ENCODE data around the gene ZNF528. TPM values are rescaled to one million over a fixed set of nuclear protein-coding genes. Genes with fewer than 3 reads are reported as not detected.

Gene ZNF528
- 10 to 100 TPM in 1 of 2 donors, 1 to 10 TPM in 1; 9.5 to 13.6 TPM for total RNA-seq
- long read RNA-seq, partial matches to known transcripts: 0 of 1 reads
- long read RNA-seq, other reads (novel, unspliced or antisense): 1 of 1 reads

DNA sequence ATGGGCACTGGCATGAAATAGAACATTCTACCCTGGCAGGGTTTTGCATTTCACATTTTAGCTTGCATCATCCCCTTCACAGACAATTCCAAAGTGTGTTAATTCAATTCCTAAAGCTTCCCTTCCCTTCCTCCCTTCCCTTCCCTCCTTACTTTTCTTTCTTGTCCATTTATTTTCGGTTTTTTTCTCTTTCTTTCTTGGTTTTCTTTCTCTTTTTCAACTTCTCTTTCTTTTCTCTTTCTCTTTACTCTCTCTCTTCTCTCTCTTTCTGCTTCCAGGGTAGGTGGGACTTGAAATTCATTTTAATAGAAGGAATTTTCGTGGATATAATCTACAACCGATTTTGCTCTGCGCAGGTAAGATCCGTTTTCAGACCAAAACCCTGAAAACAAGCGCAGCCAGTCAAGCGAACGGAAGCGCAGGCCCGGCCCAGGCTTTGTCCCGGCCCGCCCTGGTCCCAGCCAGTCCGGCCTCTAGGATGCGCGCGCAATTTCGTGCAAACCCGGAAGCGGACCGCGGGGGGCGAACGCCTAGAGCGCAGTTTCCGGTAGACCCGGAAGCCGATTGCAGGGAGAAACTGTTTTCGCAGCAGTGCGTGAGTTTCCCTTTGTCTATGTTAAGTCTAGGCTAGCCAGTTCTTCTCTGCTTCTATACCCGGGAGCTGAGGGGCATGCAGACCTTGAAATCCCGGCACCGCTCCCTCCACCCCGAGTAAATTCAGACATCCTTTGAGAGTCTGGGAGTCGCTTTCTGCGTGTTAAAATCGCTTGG, at the start of gene ZNF528:
ZNF528 (plus strand) TSS at position 540 of the 771 bp plus-strand sequence. CDS start 4,165 bp downstream, outside the sequence.
- ATAC-seq (peak; percentile 100), DNase-seq (peak; percentile 94 to 97)
- intact Hi-C loops (cut with DNase I, micrococcal nuclease): no loop called here

DNA sequence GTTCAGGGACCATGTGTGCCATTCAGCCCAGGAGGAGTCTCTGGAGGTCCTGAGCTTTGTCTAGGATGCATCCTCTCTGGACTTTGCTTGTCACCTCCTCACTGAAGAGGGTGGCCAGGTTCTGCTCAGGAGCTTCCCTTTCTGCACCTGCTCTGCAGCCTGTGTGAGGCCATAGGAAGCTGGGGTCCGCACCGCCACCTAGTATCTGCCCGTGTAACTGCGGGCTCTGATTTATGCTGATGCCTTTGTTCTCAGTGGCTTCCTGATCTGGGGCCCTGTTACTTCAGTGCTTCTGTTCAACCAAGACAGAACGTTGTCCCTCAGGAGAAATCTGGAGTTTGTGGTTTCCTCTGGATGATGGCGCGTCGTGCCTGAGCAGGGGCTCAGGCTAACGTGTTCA, 46.1 kb upstream of the ZNF528 start:
- DNase-seq: no peak
- ATAC-seq: no peak
- intact Hi-C loops (cut with DNase I, micrococcal nuclease): no loop called here

DNA sequence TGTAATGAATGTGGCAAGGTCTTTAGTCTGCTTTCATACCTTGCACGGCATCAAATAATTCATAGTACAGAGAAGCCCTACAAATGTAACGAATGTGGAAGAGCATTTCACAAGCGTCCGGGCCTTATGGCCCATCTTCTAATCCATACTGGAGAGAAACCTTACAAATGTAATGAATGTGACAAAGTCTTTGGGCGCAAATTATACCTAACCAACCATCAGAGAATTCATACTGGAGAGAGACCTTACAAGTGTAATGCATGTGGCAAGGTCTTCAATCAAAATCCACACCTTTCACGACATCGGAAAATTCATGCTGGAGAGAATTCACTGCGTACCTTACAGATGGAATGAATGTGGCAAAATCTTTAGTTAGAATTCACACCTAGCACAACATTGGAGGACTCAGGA, 31.2 kb upstream of the ZNF528 start:
- DNase-seq (no peak), ATAC-seq (no peak)
- intact Hi-C loops (cut with DNase I, micrococcal nuclease): no loop called here

DNA sequence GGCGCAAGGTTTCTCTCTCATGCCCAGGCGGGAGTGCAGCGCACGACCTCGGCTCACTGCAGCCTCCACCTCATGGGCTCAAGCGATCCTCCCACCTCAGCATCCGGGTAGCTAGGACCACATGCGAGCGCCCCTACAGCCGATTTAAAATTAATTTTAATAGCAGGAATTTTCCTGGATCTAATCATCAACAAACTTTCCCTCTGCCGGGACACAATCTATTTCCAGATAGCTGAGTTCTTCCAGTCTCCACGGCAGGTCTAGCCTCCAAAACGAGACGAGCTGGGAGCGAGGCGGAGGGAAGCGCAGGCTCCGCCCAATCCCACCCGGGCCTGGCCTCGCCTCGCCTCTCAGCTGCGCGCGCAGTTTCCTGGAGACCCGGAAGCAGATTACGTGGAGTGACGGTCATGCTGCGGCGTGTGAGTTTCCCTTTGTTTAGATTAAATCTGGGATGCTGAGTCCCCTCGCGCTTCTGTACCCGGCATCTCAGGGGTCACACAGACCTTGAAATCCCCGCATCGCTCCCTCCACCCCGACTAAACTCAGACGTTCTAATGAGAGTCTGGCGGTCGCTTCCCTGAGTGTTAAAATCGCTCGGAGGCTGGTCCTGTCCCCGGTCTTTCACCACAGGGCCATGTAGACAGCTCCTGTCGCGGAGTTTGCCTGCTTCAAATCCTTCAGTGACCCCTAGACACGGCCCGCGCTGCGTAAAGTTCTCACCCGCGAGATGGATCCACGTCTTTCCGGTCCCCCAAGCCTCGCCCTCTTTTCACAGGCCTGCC, 27.9 kb upstream of the ZNF528 start, which contains the start of gene ZNF880:
ZNF880 (plus strand) TSS at position 365 of the 782 bp plus-strand sequence; CDS start at position 408, 43 bp downstream.
- peak; percentile 87 to 93 for DNase-seq
- peak; percentile 100 for ATAC-seq
- intact Hi-C loops (cut with DNase I, micrococcal nuclease): no loop called here

DNA sequence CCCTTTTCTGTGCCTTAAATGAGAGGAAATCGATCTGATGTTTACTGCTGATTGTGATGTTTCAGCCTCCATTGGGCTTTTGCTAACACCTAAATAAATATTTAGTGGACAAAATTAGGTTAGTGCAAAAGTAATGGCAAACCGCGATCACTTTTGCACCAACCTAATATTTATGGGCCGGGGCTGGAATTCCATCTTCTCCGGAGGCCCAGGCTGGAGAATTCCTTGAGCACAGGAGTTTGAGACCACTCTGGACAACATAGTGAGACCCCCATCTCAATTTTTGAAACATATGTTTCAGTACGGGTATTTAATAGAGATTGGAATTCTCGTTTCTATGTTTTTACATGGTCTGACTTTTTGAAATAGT, 27.3 kb upstream of the ZNF528 start:
- DNase-seq (no peak), ATAC-seq (no peak)
- intact Hi-C loops (cut with DNase I, micrococcal nuclease): no loop called here

DNA sequence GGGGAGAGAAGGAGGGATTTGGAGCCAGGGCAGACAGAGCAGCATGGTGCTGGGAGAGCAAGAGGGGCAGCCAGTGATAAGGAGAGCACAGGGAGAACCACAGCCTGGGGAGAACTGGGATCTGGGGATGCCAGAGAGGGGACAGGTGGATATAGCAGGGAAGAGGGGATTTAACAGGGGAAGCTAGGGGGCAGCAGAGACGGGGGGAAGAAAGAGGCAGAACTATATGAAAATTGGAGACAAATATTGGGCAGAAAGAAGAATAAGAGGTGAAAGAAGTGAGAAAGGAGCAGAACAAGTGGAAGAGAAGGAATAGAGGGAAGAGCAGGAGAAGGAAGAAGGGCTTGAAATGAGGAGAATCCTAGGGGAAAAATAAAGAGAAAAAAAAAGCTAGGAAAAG, 6.5 kb upstream of the ZNF528 start:
- ATAC-seq (no peak), DNase-seq (no peak)
- intact Hi-C loops (cut with DNase I, micrococcal nuclease): no loop called here

DNA sequence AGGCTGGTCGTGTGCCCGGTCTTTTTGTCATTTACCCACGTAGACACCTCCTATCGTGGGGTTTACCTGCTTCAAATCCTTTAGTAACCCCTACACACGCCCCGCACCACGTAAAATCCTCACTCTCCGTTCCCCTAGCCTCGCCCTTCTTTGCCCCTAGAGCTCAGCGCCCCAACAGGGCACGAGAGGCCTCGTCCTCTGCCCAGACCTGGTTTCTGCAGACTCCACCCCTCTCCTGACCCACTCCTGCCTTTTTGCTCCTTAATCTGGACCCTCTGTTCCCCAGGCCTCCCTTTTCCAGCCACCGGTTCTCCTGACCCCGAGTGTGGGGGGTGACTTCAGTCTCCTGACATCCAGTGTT, 412 bp downstream of the ZNF528 start:
- DNase-seq (no peak), ATAC-seq (peak; percentile 42)
- intact Hi-C loops (cut with DNase I, micrococcal nuclease): no loop called here

DNA sequence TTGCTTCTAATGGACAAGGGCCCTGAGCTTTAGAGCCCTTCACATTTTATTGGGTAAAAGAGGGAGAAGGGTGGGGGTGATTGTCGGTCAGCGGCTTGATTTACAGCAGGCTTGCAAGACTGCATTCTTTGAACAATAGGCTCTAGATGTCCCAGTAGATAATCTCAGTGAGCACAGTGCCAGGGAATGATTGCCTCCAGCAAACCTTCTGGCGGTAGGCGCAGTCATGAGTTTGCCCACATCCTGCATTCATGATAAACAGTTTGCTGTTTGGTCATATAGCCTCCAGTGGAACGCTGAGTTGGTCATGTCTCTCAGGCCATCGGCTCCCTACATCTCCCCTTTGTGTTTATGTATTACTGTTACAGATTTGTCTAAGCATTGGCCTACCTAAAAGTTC, 12.6 kb downstream of the ZNF528 start:
- DNase-seq: no peak
- ATAC-seq: no peak
- intact Hi-C loops (cut with DNase I, micrococcal nuclease): no loop called here

DNA sequence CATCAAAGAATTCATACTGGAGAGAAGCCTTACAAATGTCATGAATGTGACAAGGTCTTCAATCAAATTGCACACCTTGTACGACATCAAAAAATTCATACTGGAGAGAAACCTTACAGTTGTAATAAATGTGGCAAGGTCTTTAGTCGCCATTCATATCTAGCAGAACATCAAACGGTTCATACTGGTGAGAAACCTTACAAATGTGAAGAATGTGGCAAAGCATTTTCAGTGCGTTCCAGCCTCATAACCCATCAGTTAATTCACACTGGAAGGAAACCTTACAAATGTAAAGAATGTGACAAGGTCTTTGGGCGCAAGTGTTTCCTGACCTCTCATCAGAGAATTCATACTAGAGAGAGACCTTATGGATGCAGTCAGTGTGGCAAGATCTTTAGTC, 18.1 kb downstream of the ZNF528 start:
- no peak for ATAC-seq
- intact Hi-C loops (cut with DNase I, micrococcal nuclease): no loop called here

DNA sequence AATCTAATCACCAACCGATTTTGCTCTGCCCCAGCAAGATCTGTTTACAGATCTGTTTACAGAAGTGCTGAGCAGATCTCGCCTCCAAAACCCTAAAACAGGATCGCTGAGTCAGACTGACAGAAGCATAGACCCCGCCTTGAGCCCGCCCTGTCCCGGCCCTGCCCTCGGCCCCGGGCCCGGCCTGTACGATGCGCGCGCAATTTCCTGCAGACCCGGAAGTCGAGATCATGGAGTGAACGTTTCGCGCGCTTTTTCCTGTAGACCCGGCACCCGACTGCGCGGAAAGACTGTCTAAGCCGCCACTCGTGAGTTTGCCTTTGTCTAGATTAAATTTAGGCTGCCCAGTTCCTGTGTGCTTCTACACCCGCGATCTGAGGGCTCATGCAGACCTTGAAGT, 31.3 kb downstream of the ZNF528 start, which contains the start of gene ZNF534:
ZNF534 (plus strand) TSS at position 212 of the 400 bp plus-strand sequence. CDS start 2,327 bp downstream, outside the sequence.
- intact Hi-C loops (cut with DNase I, micrococcal nuclease): no loop called here
- no peak for ATAC-seq
- DNase-seq: no peak

More for the DNA sequence above, 18.1 kb downstream of the ZNF528 start:
- DNase-seq: no peak

DNA sequence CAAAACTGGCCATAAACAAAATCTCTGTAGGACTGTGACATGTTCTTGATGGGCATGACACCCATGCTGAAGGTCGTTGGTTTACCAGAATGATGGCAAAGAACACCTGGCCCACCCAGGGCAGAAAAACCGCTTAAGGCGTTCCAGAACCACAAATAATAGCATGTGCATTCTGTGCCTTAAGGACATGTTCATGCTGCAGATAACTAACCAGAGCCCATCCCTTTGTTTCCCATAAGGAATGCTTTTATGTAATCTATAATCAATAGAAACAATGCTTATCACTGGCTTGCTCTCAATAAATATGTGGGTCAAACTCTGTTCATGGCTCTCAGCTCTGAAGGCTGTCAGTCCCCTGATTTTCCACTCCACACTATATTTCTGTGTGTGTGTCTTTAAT, 44.5 kb downstream of the ZNF528 start:
- intact Hi-C loops (cut with DNase I, micrococcal nuclease): no loop called here
- DNase-seq (no peak), ATAC-seq (no peak)

DNA sequence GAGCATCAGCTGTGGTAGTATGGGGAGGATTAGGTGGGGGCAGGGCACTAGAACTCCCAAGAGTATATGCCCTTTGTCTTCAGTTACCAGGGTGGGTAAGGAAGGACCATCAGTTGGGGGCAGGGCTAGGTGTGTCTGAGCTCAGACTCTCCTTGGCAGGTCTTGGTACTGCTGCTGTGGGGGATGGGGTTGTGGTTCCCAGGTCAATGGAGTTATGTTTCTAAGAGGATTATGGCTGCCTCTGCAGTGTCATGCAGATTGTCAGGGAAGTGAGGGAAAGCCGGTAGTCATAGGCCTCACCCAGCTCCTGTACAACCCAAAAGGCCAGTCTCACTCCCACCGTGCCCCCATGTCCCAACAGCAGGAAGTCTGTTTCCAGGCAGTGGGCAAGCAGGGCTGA, 46.9 kb downstream of the ZNF528 start:
- no peak for ATAC-seq
- intact Hi-C loops (cut with DNase I, micrococcal nuclease): no loop called here

DNA sequence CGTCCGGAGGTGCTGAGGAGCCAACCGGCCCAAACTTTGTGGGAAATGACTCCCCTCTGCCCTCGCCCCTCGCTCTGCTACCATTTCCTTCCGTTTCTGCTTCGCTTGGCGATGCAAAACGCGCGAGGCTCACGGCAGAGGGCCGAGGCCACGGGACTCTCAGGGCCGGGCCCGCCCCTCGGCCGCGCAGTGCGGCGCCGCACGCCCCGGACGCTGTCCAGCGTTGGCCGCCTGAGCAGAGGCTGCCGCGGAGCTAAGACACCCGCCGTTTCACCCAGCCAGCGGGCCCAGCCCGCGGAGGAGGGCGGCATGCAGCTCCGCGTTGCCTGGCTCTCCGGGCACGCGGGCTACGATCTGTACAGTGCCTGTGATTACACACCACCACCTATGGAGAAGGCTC, 53.6 kb downstream of the ZNF528 start:
- intact Hi-C loops (cut with DNase I, micrococcal nuclease): no loop called here
- ATAC-seq (no peak), DNase-seq (no peak)

More for the DNA sequence above, 46.9 kb downstream of the ZNF528 start:
- no peak for DNase-seq

DNA sequence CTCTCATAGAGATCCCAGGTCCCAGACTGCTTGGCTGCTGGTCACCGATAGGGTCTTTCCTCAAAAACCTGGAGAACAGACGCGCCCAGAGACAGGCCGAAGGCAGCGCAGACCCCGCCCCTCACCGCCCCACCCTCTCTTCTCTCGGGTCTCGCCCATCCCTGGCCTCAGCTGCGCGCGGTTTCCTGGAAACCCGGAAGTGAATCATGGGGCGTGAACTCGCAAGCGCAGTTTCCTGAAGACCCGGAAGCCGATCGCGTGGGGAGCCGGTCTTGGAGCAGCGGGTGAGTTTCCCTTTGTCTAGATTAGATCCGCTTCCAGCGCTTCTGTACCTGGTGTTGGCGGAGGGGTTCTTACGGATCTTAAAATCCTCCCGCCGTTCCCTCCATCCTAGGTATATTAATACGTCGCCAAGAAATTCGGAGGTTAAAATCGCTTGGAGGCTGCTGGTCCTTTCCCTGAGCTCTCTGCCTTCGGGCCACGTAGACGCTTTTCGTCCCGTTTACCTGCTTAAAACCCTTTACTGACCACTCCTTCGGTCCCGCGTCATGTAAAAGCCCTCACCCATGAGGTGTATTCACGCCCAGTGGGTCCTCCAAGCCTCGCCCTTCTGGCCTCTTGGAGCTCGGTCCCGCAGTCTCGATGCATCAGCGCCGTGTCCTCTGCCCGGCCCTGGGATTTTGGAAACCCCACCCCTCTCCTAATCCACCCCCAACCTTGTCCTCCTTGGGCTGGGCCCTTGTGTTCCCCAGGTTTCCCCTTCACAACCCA, 55.9 kb downstream of the ZNF528 start, which contains the start of gene ZNF578:
ZNF578 (plus strand) TSS at position 230 of the 771 bp plus-strand sequence. CDS start 48,293 bp downstream, outside the sequence.
- ATAC-seq (peak; percentile 30), DNase-seq (peak; percentile 52 to 54)
- intact Hi-C loops (cut with DNase I, micrococcal nuclease): no loop called here

DNA sequence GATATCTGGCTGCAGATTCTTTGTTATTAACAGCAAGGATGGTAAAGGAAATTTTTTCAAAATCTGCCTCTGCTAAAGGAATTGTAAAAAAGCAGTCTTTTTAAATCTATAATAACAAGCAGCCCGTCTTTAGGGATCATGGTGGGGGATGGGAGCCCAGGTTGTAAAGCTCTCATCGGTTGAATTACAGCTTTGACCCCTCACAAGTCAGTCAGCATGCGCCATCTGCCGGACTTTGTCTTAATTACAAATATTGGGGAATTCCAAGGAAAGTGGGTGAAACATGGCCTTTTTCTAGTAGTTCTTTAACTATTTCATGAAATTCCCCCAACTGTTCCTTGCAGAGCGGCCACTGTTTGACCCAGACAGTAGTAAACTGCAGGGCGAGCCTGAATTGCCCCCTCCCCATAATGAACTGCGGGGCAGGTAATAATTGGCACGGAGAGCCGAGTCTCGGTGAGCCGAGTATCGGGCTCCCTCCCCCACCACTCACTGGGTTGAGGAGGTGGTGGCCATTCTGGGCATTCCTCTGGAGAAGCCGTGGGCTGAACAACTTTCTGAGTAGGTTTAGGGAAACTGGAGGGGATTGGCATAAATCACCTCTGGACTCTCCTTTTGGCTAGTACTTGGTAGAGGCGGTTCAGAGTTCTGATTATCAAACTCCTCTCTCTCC, 67.3 kb downstream of the ZNF528 start:
- intact Hi-C loops (cut with DNase I, micrococcal nuclease): no loop called here
- DNase-seq (no peak), ATAC-seq (no peak)

Data from left colon (tissue), 2 donors.